ENCODE data around the gene PTBP1.

- TF ChIP-seq ZNF274 (IDR thresholded peaks at IDR 0.05; ENCODE audit: low read depth, low read length) (no peak), YY1 (IDR thresholded peaks at IDR 0.05; ENCODE audit: insufficient read depth, insufficient read length) (no peak)
Measured at GRCh38 chr19:850979-851335, 53.7 kb downstream of the PTBP1 start.
